ENCODE data around the gene EXOC3L2. TPM values are rescaled to one million over a fixed set of nuclear protein-coding genes. Genes with fewer than 3 reads are reported as not detected.

Gene EXOC3L2
- polyA plus RNA-seq, 1 of the 3 experiments (the other 2 are of a cell fraction), result 0.02 TPM

- DNase-seq, result no peak
- H4K20me1 ChIP-seq (ENCODE audit: insufficient read depth), result no peaks in the 10 kb centered on the region
- H3K9ac ChIP-seq, result no peak overlapping the region
- H3K27ac ChIP-seq (ENCODE audit: low read depth in 2 of 2, low read length in 1 of 2), result no peak overlapping the region
- H3K4me3 ChIP-seq (ENCODE audit: low read depth in 2 of 2, low read length in 1 of 2), result no peak overlapping the region
- no peaks in the 10 kb centered on the region for H3K9me2 ChIP-seq
- WGBS (ENCODE audit: low lambda C conversion rate), result 94% methylated on average over 11 of the region's 12 CpGs
- H3K79me2 ChIP-seq (ENCODE audit: insufficient read depth), result no peaks in the 10 kb centered on the region
- H3K9me3 ChIP-seq, result no peaks in the 10 kb centered on the region
- peaks cover 8 to 13% of the 10 kb centered on the region in 2 experiments for H3K36me3 ChIP-seq (replicated peaks in 1 of 2; ENCODE audit: control insufficient read depth in 1 of 2, insufficient read depth in 2 of 2, low read length in 1 of 2)
- no peaks in the 10 kb centered on the region for H3K4me1 ChIP-seq (ENCODE audit: control insufficient read depth in 1 of 2, insufficient read depth in 2 of 2, low read depth in 1 of 2, low read length in 1 of 2)
- no peak overlapping the region for H3K4me2 ChIP-seq
- CTCF ChIA-PET, result interaction anchor here (1.0 to 1.2 kb wide), 2 partner anchors 12 to 21 kb away, joined by 3 read pairs; no protein-coding TSS in a partner anchor
- H3K27me3 ChIP-seq (ENCODE audit: insufficient read depth), result no peaks in the 10 kb centered on the region
- no peaks in the 10 kb centered on the region for H3F3A ChIP-seq (replicated peaks; ENCODE audit: insufficient read depth)
- H2AFZ ChIP-seq (ENCODE audit: low read depth), result no peak overlapping the region
- POLR2A ChIA-PET, result no interaction called here
- TF ChIP-seq EZH2phosphoT487 (IDR thresholded peaks at IDR 0.05; ENCODE audit: borderline replicate concordance, low read depth) (no peak), ELF1 (IDR thresholded peaks at IDR 0.05) (no peak), RAD21 (IDR thresholded peaks at IDR 0.05; ENCODE audit: low read length) (no peak), MAX (IDR thresholded peaks at IDR 0.05; ENCODE audit: low read depth) (no peak), YY1 (IDR thresholded peaks at IDR 0.05; ENCODE audit: low read depth) (no peak), POLR2AphosphoS5 (IDR thresholded peaks at IDR 0.05; ENCODE audit: low read depth, low read length) (no peak), ZBTB33 (IDR thresholded peaks at IDR 0.05; ENCODE audit: borderline replicate concordance, low read depth) (no peak), FOSL2 (IDR thresholded peaks at IDR 0.05; ENCODE audit: borderline replicate concordance, low read depth) (no peak), MEF2A (IDR thresholded peaks at IDR 0.05; ENCODE audit: borderline replicate concordance, low read depth) (no peak), JUND (IDR thresholded peaks at IDR 0.05) (no peak), RCOR1 (IDR thresholded peaks at IDR 0.05; ENCODE audit: low read length) (no peak), TEAD4 (IDR thresholded peaks at IDR 0.05; ENCODE audit: borderline replicate concordance, insufficient read depth) (no peak), NFIC (IDR thresholded peaks at IDR 0.05; ENCODE audit: borderline replicate concordance) (no peak)
These were observed 22.1 kb upstream of the EXOC3L2 start for GRCh38 chr19:45267296-45267695.

- no peak overlapping the region for H2AFZ ChIP-seq (ENCODE audit: low read depth)
- H3K4me2 ChIP-seq, result no peak overlapping the region
- 91% methylated on average over 5 of the region's 5 CpGs for WGBS (ENCODE audit: low lambda C conversion rate)
- ChIA-PET CTCF (interaction anchor here (1.5 to 2.0 kb wide), 2 partner anchors 17 to 73 kb away, joined by 4 to 5 read pairs; no protein-coding TSS in a partner anchor), POLR2A (no interaction called here)
- no peak overlapping the region for H3K27ac ChIP-seq (ENCODE audit: low read depth in 2 of 2, low read length in 1 of 2)
- H3K36me3 ChIP-seq (replicated peaks in 1 of 2; ENCODE audit: control insufficient read depth in 1 of 2, insufficient read depth in 2 of 2, low read length in 1 of 2), result peaks cover 0 to 3% of the 10 kb centered on the region in 2 experiments
- peaks cover 4% of the 10 kb centered on the region for H3F3A ChIP-seq (replicated peaks; ENCODE audit: insufficient read depth)
- H3K27me3 ChIP-seq (ENCODE audit: insufficient read depth), result no peaks in the 10 kb centered on the region
- H3K4me1 ChIP-seq (ENCODE audit: control insufficient read depth in 1 of 2, insufficient read depth in 2 of 2, low read depth in 1 of 2, low read length in 1 of 2), result no peaks in the 10 kb centered on the region
- no peak overlapping the region for H3K4me3 ChIP-seq (ENCODE audit: low read depth in 2 of 2, low read length in 1 of 2)
- no peak for DNase-seq
- H3K9ac ChIP-seq, result no peak overlapping the region
- no peaks in the 10 kb centered on the region for H3K79me2 ChIP-seq (ENCODE audit: insufficient read depth)
- H3K9me3 ChIP-seq, result no peaks in the 10 kb centered on the region
- no peaks in the 10 kb centered on the region for H4K20me1 ChIP-seq (ENCODE audit: insufficient read depth)
- H3K9me2 ChIP-seq, result no peaks in the 10 kb centered on the region
- TF ChIP-seq PBX3 (IDR thresholded peaks at IDR 0.05) (no peak), NRF1 (IDR thresholded peaks at IDR 0.05; ENCODE audit: low read depth, low read length) (no peak), NFIC (IDR thresholded peaks at IDR 0.05; ENCODE audit: borderline replicate concordance) (no peak), EP300 (IDR thresholded peaks at IDR 0.05; ENCODE audit: borderline replicate concordance in 1 of 2, low read depth in 1 of 2, low read length in 1 of 2) (no peak), CTCF (IDR thresholded peaks at IDR 0.05) (no peak), GABPA (IDR thresholded peaks at IDR 0.05; ENCODE audit: low read depth) (no peak), RFX5 (IDR thresholded peaks at IDR 0.05; ENCODE audit: low read length) (no peak), FOXJ3 (CRISPR knock-in tag; IDR thresholded peaks at IDR 0.05) (no peak), MXI1 (IDR thresholded peaks at IDR 0.05; ENCODE audit: low read depth, low read length) (no peak), IRF3 (IDR thresholded peaks at IDR 0.05; ENCODE audit: low read depth, low read length) (no peak), YY1 (IDR thresholded peaks at IDR 0.05; ENCODE audit: low read depth) (no peak), GATA2 (CRISPR knock-in tag; IDR thresholded peaks at IDR 0.05) (no peak), RXRA (IDR thresholded peaks at IDR 0.05; ENCODE audit: borderline replicate concordance, low read depth) (no peak), FOSL2 (IDR thresholded peaks at IDR 0.05; ENCODE audit: borderline replicate concordance, low read depth) (no peak), POLR2AphosphoS5 (IDR thresholded peaks at IDR 0.05; ENCODE audit: low read depth, low read length) (no peak)
These were observed 20.2 kb upstream of the EXOC3L2 start for GRCh38 chr19:45265375-45265774.
